ENCODE results near the gene CEP170B. TPM values are rescaled to one million over a fixed set of nuclear protein-coding genes. Genes with fewer than 3 reads are reported as not detected.

CEP170B gene
- 15.3 TPM for polyA plus RNA-seq (2013, experiment 1 of 4)
- 13.7 TPM for polyA plus RNA-seq (2013, experiment 2 of 4)
- 9.5 TPM for polyA plus RNA-seq (2013, experiment 3 of 4)
- 11.7 TPM for polyA plus RNA-seq (2013, experiment 4 of 4)

DNA sequence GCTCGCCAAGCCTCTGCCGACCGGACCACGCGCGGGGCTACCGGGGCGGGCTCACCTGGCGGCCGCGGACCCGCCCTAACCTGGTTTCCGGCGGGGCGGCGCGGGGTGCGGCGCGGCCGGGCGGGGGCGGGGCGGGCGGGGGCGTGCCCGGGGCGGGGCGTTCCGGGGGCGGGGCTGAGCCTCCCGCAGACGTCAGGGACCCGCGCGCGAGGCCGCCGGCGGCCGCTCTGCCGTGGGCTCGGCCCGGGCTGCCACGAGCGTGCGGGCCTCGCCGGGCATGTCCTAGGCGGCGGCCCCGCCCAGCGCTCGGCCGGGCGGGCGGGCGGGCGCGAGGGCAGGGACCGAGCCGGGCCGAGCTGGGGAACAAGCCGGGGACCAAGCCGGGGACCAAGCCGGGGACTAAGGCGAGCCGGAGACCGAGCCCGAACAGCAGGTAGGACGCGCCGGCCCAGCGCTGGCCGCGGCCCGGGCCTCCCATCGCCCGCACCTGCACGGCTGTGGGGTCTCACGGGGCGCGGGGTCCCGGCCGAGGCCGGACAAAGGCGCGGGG lies at the start of gene CEP170B:
CEP170B (plus strand) TSS at position 188 of the 550 bp plus-strand sequence. CDS start 3,183 bp downstream, outside the sequence.
- peaks cover 16% of the 10 kb centered on the region for H3K4me1 ChIP-seq (ENCODE audit: control insufficient read depth, insufficient read depth, low read length)
- H3K4me3 ChIP-seq (ENCODE audit: insufficient read depth, low read depth, low read length), result peak within 1 kb of the TSS; percentile 45
- no peaks in the 10 kb centered on the region for H3K9me3 ChIP-seq (ENCODE audit: control insufficient read depth, low read length)
- 0% methylated on average over 88 of the region's 88 CpGs for WGBS, 2 experiments
- H3K27ac ChIP-seq (ENCODE audit: insufficient read depth, low read depth, low read length, poor library complexity, severe bottlenecking), result no peak within 1 kb of the TSS
- peaks cover 52% of the 10 kb centered on the region for H3K27me3 ChIP-seq (ENCODE audit: control insufficient read depth, insufficient read depth, low read length, poor library complexity, severe bottlenecking)
- no peaks in the 10 kb centered on the region for H3K36me3 ChIP-seq (ENCODE audit: control insufficient read depth, insufficient read depth, low read length)

DNA sequence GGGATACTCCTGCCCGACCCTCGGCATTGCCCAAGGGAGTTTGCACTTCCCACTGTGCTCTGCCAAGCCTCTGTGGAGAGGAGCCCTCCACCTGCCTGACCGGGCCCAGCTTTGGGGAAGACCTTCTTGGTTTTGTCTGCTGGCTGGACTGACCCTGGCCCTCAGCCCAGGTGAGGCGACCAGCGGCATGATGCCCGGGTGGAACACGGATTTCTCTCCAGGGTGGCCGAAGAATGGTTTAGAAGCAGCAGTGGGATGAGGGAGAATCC lies 48.5 kb upstream of the CEP170B start:
- Histone ChIP-seq H3K27me3 (ENCODE audit: control insufficient read depth, insufficient read depth, low read length, poor library complexity, severe bottlenecking) (no peaks in the 10 kb centered on the region), H3K4me3 (ENCODE audit: insufficient read depth, low read depth, low read length) (peak overlapping the region; percentile 86), H3K9me3 (ENCODE audit: control insufficient read depth, low read length) (no peaks in the 10 kb centered on the region), H3K27ac (ENCODE audit: insufficient read depth, low read depth, low read length, poor library complexity, severe bottlenecking) (no peak overlapping the region), H3K36me3 (ENCODE audit: control insufficient read depth, insufficient read depth, low read length) (no peaks in the 10 kb centered on the region), H3K4me1 (ENCODE audit: control insufficient read depth, insufficient read depth, low read length) (no peaks in the 10 kb centered on the region)
- WGBS, 2 experiments, result 11 to 13% methylated on average over 8 of the region's 8 CpGs

DNA sequence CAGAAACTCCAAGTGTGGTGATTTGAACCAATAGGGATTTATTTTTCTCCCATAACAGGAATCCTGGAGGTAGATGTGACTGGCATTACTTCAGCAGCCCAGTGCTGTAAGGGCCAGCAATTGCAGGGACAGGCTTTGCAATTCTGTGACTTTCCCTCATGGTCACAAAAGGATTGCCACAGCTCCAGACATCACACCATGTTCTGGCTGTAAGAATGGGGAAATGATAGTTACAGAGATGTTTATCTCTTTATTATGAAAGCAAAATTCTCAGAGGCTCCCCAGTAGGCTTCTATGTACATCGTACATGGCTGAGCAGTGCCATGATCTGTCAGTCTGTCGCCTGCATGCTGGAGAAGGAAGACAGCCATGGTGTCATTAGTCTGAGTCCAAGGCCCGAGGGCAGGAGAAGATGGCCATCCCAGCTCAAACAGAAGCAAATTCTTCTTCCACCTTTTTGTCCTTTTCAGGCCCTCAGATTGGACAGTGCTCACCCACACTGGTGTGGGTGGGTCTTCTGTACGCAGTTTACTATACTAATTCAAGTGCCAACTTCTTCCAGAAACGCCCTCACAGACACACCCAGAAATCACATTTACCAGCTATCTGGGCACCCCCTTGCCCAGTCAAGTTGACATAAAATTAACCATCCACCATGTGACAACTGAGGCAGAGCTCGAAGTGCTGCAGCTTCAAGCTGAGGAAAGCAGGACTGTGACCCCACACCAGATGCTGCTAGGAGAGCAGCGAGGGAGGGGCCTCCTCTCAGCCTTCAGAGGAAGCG lies 46.9 kb upstream of the CEP170B start:
- 93 to 95% methylated on average over 8 of the region's 8 CpGs for WGBS, 2 experiments

DNA sequence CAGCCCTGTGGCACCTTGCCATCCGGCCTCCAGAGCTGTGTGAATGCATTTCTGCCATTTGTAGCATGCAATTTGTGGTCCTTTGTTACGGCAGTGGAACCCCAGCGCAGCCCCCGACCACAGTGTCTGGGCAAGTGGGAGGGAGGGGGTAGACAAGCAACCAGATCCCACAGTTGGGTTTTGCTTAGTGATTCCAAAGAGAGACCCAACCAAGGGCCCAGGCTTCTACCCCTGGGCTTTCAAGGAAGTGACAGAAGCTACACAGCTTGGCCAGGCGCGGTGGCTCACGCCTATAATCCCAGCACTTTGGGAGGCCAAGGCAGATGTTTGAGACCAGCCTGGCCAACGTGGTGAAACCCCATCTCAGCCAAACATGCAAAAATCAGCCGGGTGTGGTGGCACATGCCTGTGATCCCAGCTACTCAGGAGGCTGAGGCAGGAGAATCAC lies 46.3 kb upstream of the CEP170B start:
- H3K4me1 ChIP-seq (ENCODE audit: control insufficient read depth, insufficient read depth, low read length), result no peaks in the 10 kb centered on the region
- no peaks in the 10 kb centered on the region for H3K36me3 ChIP-seq (ENCODE audit: control insufficient read depth, insufficient read depth, low read length)
- no peak overlapping the region for H3K4me3 ChIP-seq (ENCODE audit: insufficient read depth, low read depth, low read length)
- WGBS, 2 experiments, result 91 to 93% methylated on average over 9 of the region's 9 CpGs
- no peaks in the 10 kb centered on the region for H3K9me3 ChIP-seq (ENCODE audit: control insufficient read depth, low read length)
- H3K27ac ChIP-seq (ENCODE audit: insufficient read depth, low read depth, low read length, poor library complexity, severe bottlenecking), result no peak overlapping the region
- no peaks in the 10 kb centered on the region for H3K27me3 ChIP-seq (ENCODE audit: control insufficient read depth, insufficient read depth, low read length, poor library complexity, severe bottlenecking)

More for the DNA sequence above, 46.9 kb upstream of the CEP170B start:
- Histone ChIP-seq H3K4me3 (ENCODE audit: insufficient read depth, low read depth, low read length) (no peak overlapping the region), H3K4me1 (ENCODE audit: control insufficient read depth, insufficient read depth, low read length) (no peaks in the 10 kb centered on the region), H3K36me3 (ENCODE audit: control insufficient read depth, insufficient read depth, low read length) (no peaks in the 10 kb centered on the region), H3K27me3 (ENCODE audit: control insufficient read depth, insufficient read depth, low read length, poor library complexity, severe bottlenecking) (no peaks in the 10 kb centered on the region), H3K9me3 (ENCODE audit: control insufficient read depth, low read length) (no peaks in the 10 kb centered on the region), H3K27ac (ENCODE audit: insufficient read depth, low read depth, low read length, poor library complexity, severe bottlenecking) (no peak overlapping the region)

DNA sequence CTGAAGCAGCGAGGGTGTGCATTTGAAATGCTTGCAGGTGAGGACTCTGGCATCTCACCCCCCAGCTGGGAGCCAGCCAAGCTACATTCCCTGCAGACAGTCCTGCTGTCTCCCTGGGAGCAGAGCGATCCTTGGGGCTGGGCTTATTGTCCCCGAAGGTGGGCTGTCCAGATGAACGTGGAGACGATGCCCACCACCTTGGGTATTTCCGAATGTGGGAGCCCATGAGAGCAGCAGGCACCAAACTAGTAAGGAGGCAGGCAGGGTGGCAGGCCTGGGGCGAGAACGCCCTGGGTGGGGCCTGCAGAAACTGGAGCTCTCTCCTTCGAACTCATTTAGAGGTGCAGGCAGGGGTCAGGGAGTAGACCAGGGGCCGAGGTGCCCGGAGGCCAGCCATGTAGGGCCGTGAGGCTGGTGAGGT lies 45.7 kb upstream of the CEP170B start:
- 93 to 94% methylated on average over 12 of the region's 12 CpGs for WGBS, 2 experiments
- peaks cover 4% of the 10 kb centered on the region for H3K27me3 ChIP-seq (ENCODE audit: control insufficient read depth, insufficient read depth, low read length, poor library complexity, severe bottlenecking)

DNA sequence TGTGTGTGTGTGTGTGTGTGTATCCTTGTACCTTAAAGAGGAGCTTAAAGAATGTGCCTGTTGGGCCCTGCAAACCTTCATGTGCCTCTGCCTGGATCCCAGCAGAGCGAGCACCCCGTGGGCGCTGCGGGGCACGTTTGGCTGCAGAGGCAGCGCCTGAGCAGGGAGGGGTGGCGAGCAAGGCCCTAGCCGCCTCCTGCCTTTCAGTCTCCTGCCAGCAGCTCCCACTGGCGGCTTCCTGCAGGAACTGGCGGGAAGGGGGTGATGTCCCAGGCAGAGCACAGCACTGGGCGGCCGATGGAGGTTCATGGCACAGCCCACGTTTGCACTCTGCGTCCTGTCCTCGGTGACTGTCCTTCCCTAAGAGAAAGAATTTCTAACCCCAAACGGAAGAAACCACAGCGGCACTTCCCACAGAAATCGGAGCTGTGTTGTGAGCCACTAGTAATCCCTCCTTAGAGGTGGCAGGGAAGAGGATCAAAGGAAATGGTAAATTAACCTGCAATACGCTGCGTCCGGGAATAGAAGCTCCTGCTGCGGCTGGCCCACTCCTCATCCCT lies 44.3 kb upstream of the CEP170B start:
- WGBS, 2 experiments, result 41 to 43% methylated on average over 22 of the region's 22 CpGs
- H3K4me1 ChIP-seq (ENCODE audit: control insufficient read depth, insufficient read depth, low read length), result no peaks in the 10 kb centered on the region

More for the DNA sequence above, 45.7 kb upstream of the CEP170B start:
- no peaks in the 10 kb centered on the region for H3K36me3 ChIP-seq (ENCODE audit: control insufficient read depth, insufficient read depth, low read length)
- no peak overlapping the region for H3K27ac ChIP-seq (ENCODE audit: insufficient read depth, low read depth, low read length, poor library complexity, severe bottlenecking)
- no peaks in the 10 kb centered on the region for H3K9me3 ChIP-seq (ENCODE audit: control insufficient read depth, low read length)
- H3K4me3 ChIP-seq (ENCODE audit: insufficient read depth, low read depth, low read length), result no peak overlapping the region
- no peaks in the 10 kb centered on the region for H3K4me1 ChIP-seq (ENCODE audit: control insufficient read depth, insufficient read depth, low read length)

GRCh38 chr14:104821229-104821945 lies 43.7 kb upstream of the CEP170B start:
- Histone ChIP-seq H3K4me3 (ENCODE audit: insufficient read depth, low read depth, low read length) (no peak overlapping the region), H3K4me1 (ENCODE audit: control insufficient read depth, insufficient read depth, low read length) (no peaks in the 10 kb centered on the region), H3K9me3 (ENCODE audit: control insufficient read depth, low read length) (no peaks in the 10 kb centered on the region), H3K27me3 (ENCODE audit: control insufficient read depth, insufficient read depth, low read length, poor library complexity, severe bottlenecking) (peaks cover 24% of the 10 kb centered on the region), H3K27ac (ENCODE audit: insufficient read depth, low read depth, low read length, poor library complexity, severe bottlenecking) (no peak overlapping the region), H3K36me3 (ENCODE audit: control insufficient read depth, insufficient read depth, low read length) (no peaks in the 10 kb centered on the region)
- 90 to 92% methylated on average over 23 of the region's 23 CpGs for WGBS, 2 experiments

More for the DNA sequence above, 44.3 kb upstream of the CEP170B start:
- Histone ChIP-seq H3K27ac (ENCODE audit: insufficient read depth, low read depth, low read length, poor library complexity, severe bottlenecking) (no peak overlapping the region), H3K9me3 (ENCODE audit: control insufficient read depth, low read length) (no peaks in the 10 kb centered on the region), H3K27me3 (ENCODE audit: control insufficient read depth, insufficient read depth, low read length, poor library complexity, severe bottlenecking) (peaks cover 18% of the 10 kb centered on the region), H3K36me3 (ENCODE audit: control insufficient read depth, insufficient read depth, low read length) (no peaks in the 10 kb centered on the region), H3K4me3 (ENCODE audit: insufficient read depth, low read depth, low read length) (no peak overlapping the region)

DNA sequence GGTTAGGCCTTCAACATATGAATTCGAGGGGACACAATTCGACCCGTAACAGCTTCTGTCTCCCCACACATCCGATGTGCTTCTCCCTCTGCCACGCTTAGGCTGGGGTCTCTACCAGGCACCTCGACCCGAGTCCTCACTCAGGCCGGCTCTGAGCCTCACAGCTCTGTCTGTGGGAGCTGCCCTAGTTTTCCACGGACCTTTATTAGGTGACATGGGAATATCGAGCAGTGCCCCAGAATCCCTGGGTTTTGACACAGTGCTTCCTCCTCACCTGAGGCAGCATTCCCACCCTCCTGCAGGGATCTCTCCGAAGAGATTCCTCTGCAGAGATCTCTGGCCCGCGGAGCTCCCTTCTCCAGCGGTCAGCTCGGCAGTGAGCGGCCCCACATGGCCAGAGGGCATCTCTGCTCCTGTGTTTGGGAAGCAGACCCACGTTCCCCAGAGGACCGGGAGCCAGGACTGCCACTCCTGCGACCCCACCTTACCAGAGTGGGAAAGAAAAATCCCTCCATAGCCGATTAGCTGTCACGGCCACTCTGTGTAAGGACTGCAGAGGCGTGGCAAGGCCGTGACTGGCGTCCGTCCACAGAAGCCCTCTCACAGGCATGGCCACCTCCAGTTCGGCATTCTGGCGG lies 43.0 kb upstream of the CEP170B start:
- no peaks in the 10 kb centered on the region for H3K9me3 ChIP-seq (ENCODE audit: control insufficient read depth, low read length)
- no peaks in the 10 kb centered on the region for H3K36me3 ChIP-seq (ENCODE audit: control insufficient read depth, insufficient read depth, low read length)
- peaks cover 1% of the 10 kb centered on the region for H3K4me1 ChIP-seq (ENCODE audit: control insufficient read depth, insufficient read depth, low read length)
- H3K27ac ChIP-seq (ENCODE audit: insufficient read depth, low read depth, low read length, poor library complexity, severe bottlenecking), result no peak overlapping the region
- WGBS, 2 experiments, result 89% methylated on average over 27 of the region's 27 CpGs
- no peak overlapping the region for H3K4me3 ChIP-seq (ENCODE audit: insufficient read depth, low read depth, low read length)
- peaks cover 29% of the 10 kb centered on the region for H3K27me3 ChIP-seq (ENCODE audit: control insufficient read depth, insufficient read depth, low read length, poor library complexity, severe bottlenecking)

- H3K27ac ChIP-seq (ENCODE audit: insufficient read depth, low read depth, low read length, poor library complexity, severe bottlenecking), result no peak overlapping the region
- peaks cover 35% of the 10 kb centered on the region for H3K27me3 ChIP-seq (ENCODE audit: control insufficient read depth, insufficient read depth, low read length, poor library complexity, severe bottlenecking)
- peaks cover 6% of the 10 kb centered on the region for H3K4me1 ChIP-seq (ENCODE audit: control insufficient read depth, insufficient read depth, low read length)
- WGBS, 2 experiments, result 88% methylated on average over 22 of the region's 22 CpGs
- no peaks in the 10 kb centered on the region for H3K36me3 ChIP-seq (ENCODE audit: control insufficient read depth, insufficient read depth, low read length)
- no peak overlapping the region for H3K4me3 ChIP-seq (ENCODE audit: insufficient read depth, low read depth, low read length)
- no peaks in the 10 kb centered on the region for H3K9me3 ChIP-seq (ENCODE audit: control insufficient read depth, low read length)
These were observed 42.0 kb upstream of the CEP170B start for GRCh38 chr14:104822821-104823615.

Data from ectodermal cell (in vitro differentiated cells).